NCI-H2196 treated with DMSO at 0.1 percent for 48 hours (cell line): ENCODE results near the gene MCCC2.
"Not testable (repeated sequence)": the region's sequence is repeated elsewhere in the genome, so short reads cannot be mapped to it uniquely, and the experiment has no call there.

Source experiments
- DNase-seq: peaks from one replicate; lab custom pipeline; 2025; ENCODE audit not compliant: unreplicated experiment; lab: John Stamatoyannopoulos, UW

MCCC2 gene

GRCh38 chr5:71658916-71659662 is 71.9 kb downstream of the MCCC2 start:
- DNase-seq: no peak

- no peak for DNase-seq
Observed at GRCh38 chr5:71662381-71662780, 75.2 kb downstream of the MCCC2 start.

- DNase-seq: no peak
Observed at GRCh38 chr5:71663191-71663969, 76.2 kb downstream of the MCCC2 start.

- DNase-seq: not testable (repeated sequence)
Observed at GRCh38 chr5:71664615-71665014, 77.5 kb downstream of the MCCC2 start.

GRCh38 chr5:71666321-71666720 is 79.2 kb downstream of the MCCC2 start:
- DNase-seq: no peak

- DNase-seq: no peak
Observed at GRCh38 chr5:71677977-71678376, 90.8 kb downstream of the MCCC2 start.

- DNase-seq: no peak
Observed at GRCh38 chr5:71679714-71680113, 92.6 kb downstream of the MCCC2 start.

- no peak for DNase-seq
Observed at GRCh38 chr5:71680510-71680909, 93.4 kb downstream of the MCCC2 start.

- DNase-seq: no peak
Observed at GRCh38 chr5:71681296-71681695, 94.2 kb downstream of the MCCC2 start.

GRCh38 chr5:71684309-71684708 is 97.2 kb downstream of the MCCC2 start:
- no peak for DNase-seq

GRCh38 chr5:71693828-71694427 is 106.8 kb downstream of the MCCC2 start:
- no peak for DNase-seq

GRCh38 chr5:71695071-71695470 is 107.9 kb downstream of the MCCC2 start:
- no peak for DNase-seq

- no peak for DNase-seq
Observed at GRCh38 chr5:71695595-71695994, 108.5 kb downstream of the MCCC2 start.

GRCh38 chr5:71697967-71698366 is 110.8 kb downstream of the MCCC2 start:
- DNase-seq: no peak

- DNase-seq: no peak
Observed at GRCh38 chr5:71699233-71699632, 112.1 kb downstream of the MCCC2 start.

GRCh38 chr5:71699751-71700150 is 112.6 kb downstream of the MCCC2 start:
- no peak for DNase-seq

GRCh38 chr5:71700803-71701202 is 113.7 kb downstream of the MCCC2 start:
- DNase-seq: no peak

GRCh38 chr5:71701407-71701806 is 114.3 kb downstream of the MCCC2 start:
- no peak for DNase-seq

GRCh38 chr5:71703941-71704340 is 116.8 kb downstream of the MCCC2 start:
- DNase-seq: no peak

GRCh38 chr5:71705421-71705820 is 118.3 kb downstream of the MCCC2 start:
- DNase-seq: no peak

- no peak for DNase-seq
Observed at GRCh38 chr5:71706906-71707305, 119.8 kb downstream of the MCCC2 start.
